Chondrocyte (in vitro differentiated cells): ENCODE measurements around the gene SPG7. TPM values are rescaled to one million over a fixed set of nuclear protein-coding genes. Genes with fewer than 3 reads are reported as not detected.

Experiments used
- DNase-seq: peaks from one replicate; pipeline ENCODE4 v3.0.0; 2021; ENCODE audit warnings: mixed read lengths, low spot score
- H3K27ac Mint-ChIP-seq: one replicate; pipeline ENCODE4 v1.8.0; 2021; ENCODE audit warnings: mild to moderate bottlenecking, moderate library complexity, mixed read lengths; ENCODE audit not compliant: unreplicated experiment
- H3K27me3 Mint-ChIP-seq: 2 replicates; pipeline ENCODE4 v1.8.0; 2021; ENCODE audit warnings: low read depth, mixed read lengths
- H3K36me3 Mint-ChIP-seq: 2 replicates; pipeline ENCODE4 v1.8.0; 2021; ENCODE audit warnings: low read depth, mixed read lengths
- H3K4me1 Mint-ChIP-seq: 2 replicates; pipeline ENCODE4 v1.8.0; 2021; ENCODE audit warnings: low read depth, mild to moderate bottlenecking, mixed read lengths
- H3K4me3 Mint-ChIP-seq: one replicate; pipeline ENCODE4 v1.8.0; 2021; ENCODE audit warnings: mild to moderate bottlenecking, moderate library complexity, mixed read lengths; ENCODE audit not compliant: unreplicated experiment
- H3K9me3 Mint-ChIP-seq: 2 replicates; pipeline ENCODE4 v1.8.0; 2021; ENCODE audit warnings: low read depth, mixed read lengths
- CTCF ChIP-seq: fragments of 200-600 bp; sonication (generic); IDR thresholded peaks from 2 replicates; pipeline ENCODE4 v1.5.0; 2021; ENCODE audit warnings: antibody characterized with exemption, mild to moderate bottlenecking, moderate library complexity
- total RNA-seq: library from RNA; stranded (reverse); gene quantifications from 3 replicates; pipeline ENCODE4 v1.2.1, GENCODE V29; 2021

SPG7 gene
- total RNA-seq, 1 donor from 2014 or later = 87.6 TPM

- Mint-ChIP-seq H3K27me3 (no peaks in the 10 kb centered on the region), H3K4me1 (peaks cover 24% of the 10 kb centered on the region), H3K36me3 (no peaks in the 10 kb centered on the region), H3K4me3 (no peak overlapping the region), H3K27ac (no peak overlapping the region), H3K9me3 (no peaks in the 10 kb centered on the region)
- TF ChIP-seq CTCF = peak; percentile 24
- DNase-seq = no peak
Measured at GRCh38 chr16:89502081-89502843, 5.9 kb upstream of the SPG7 start.

- TF ChIP-seq CTCF = no peak
- H3K4me3 Mint-ChIP-seq = no peak overlapping the region
Measured at GRCh38 chr16:89504091-89504490, 4.1 kb upstream of the SPG7 start.

DNA sequence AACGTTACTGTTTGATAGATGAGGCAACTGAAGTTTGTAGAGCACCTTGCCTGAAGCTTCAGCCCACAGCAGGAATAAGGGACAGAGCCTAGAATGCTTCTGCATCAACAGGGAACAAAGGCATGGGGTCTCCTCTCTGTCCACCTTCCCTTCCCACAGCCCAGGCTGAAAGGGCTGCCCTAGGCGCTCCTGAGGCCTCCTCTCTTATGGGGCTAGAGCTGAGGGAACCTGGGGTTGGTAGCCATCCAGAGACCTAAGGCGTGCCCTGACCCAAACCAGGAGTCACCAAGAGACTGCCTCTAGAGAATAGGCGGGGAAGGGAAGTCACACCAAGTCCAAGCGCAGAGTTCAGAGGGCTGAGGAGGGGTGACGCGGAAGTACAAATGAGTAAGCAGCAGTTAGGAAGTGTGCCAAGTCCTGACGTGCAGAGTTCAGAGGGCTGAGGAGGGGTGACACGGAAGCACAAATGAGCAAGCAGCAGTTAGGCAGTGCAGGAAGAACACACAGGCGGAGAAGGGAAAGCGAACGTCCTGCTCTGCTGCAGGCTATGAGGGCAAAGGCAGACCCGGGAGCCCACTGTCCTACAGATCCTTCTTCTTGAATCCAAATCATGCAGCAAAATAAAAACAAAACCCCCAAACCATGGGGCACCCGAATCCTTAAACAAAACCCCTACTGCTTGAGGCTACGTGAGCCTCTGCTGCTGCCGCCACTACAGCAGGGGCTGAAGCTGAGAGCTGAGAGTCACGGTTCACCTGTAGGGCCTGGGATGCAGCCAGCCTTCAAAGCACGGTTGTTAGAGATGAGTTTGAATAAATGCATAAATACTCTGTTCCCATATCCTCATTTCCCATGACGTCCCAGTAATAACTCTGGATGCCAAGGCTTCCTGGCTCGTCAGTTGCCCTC, 2.7 kb upstream of the SPG7 start:
- DNase-seq = no peak
- no peaks in the 10 kb centered on the region for H3K9me3 Mint-ChIP-seq
- peak overlapping the region; percentile 82 for H3K27ac Mint-ChIP-seq
- H3K4me1 Mint-ChIP-seq = peaks cover 41% of the 10 kb centered on the region
- no peaks in the 10 kb centered on the region for H3K27me3 Mint-ChIP-seq
- H3K4me3 Mint-ChIP-seq = no peak overlapping the region
- TF ChIP-seq CTCF = no peak
- H3K36me3 Mint-ChIP-seq = no peaks in the 10 kb centered on the region

More at GRCh38 chr16:89504091-89504490, 4.1 kb upstream of the SPG7 start:
- Mint-ChIP-seq H3K9me3 (no peaks in the 10 kb centered on the region), H3K4me1 (peaks cover 27% of the 10 kb centered on the region), H3K27me3 (no peaks in the 10 kb centered on the region), H3K27ac (no peak overlapping the region), H3K36me3 (no peaks in the 10 kb centered on the region)
- no peak for DNase-seq

GRCh38 chr16:89506113-89506504, 2.1 kb upstream of the SPG7 start:
- no peak for TF ChIP-seq CTCF
- no peak for DNase-seq
- Mint-ChIP-seq H3K27ac (peak overlapping the region; percentile 29), H3K4me3 (no peak overlapping the region), H3K9me3 (no peaks in the 10 kb centered on the region), H3K4me1 (peaks cover 41% of the 10 kb centered on the region), H3K27me3 (no peaks in the 10 kb centered on the region), H3K36me3 (no peaks in the 10 kb centered on the region)

DNA sequence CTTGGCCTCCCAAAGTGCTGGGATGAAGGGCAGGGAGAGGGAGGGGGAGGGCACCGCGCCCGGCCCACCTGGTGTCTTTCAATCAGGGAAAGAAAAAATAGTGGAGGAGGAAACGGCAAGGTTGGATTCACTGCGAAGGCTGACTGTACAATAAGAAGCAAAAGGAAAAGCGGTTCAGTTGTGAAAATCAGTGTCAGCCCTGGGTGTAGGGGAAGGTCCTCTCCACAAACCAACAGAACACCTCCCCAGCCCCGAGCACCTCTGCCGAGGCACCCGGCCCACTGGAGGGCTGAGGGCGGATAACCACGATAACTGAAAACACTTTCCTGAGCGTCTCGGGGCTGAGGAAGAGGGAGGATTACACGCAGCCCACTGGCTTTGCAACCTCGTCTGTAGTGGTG, 1.4 kb upstream of the SPG7 start:
- Mint-ChIP-seq H3K4me1 (peaks cover 41% of the 10 kb centered on the region), H3K4me3 (peak overlapping the region; percentile 65), H3K27ac (no peak overlapping the region), H3K9me3 (no peaks in the 10 kb centered on the region), H3K27me3 (no peaks in the 10 kb centered on the region), H3K36me3 (no peaks in the 10 kb centered on the region)
- TF ChIP-seq CTCF = no peak
- DNase-seq = no peak
